Lung microvascular endothelial cell (primary cell): ENCODE data around the gene LRRC61. TPM values are rescaled to one million over a fixed set of nuclear protein-coding genes. Genes with fewer than 3 reads are reported as not detected.

Experiments used
- DNase-seq, 2 donors: peaks; one replicate each; pipeline versions ENCODE4 v3.0.0 to v3.0.0-alpha.2; 2010; ENCODE audit warnings: low read depth in 2 of 2
- total RNA-seq: library from RNA; depleted of rRNA; stranded (reverse); fragments of >200 nt; gene quantifications from 2 replicates; pipeline ENCODE4 v1.2.1, GENCODE V29; 2014

LRRC61 gene
- total RNA-seq, 1 donor from 2014 or later = 5.8 TPM

DNA sequence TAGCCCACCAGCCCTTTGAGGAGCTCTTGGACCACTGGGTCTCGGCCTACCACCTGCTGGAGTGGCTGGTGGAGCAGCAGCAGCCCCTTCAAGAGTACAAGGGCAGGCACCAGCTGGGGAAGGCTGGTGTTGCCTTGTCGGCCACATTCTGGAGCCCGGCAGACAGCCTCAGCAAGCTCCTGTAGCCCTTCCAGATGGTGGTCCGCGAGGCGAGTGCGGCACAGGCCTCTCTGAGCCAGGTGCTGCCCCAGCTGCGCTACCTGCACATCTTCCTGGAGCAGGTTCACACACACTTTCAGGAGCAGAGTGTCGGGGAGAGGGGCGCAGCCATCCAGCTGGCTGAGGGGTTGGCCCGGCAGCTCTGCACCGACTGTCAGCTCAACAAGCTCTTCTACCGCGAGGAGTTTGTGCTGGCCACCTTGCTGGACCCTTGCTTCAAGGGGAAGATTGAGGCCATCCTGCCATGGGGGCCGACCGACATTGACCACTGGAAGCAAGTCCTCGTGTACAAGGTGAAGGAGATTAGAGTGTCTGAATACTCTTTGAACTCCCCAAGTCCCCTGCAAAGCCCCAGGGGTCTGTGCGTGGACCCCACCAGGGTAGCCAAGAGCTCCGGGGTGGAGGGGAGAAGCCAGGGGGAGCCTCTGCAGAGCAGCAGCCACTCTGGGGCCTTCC, 7.2 kb downstream of the LRRC61 start:
- no peak for DNase-seq

DNA sequence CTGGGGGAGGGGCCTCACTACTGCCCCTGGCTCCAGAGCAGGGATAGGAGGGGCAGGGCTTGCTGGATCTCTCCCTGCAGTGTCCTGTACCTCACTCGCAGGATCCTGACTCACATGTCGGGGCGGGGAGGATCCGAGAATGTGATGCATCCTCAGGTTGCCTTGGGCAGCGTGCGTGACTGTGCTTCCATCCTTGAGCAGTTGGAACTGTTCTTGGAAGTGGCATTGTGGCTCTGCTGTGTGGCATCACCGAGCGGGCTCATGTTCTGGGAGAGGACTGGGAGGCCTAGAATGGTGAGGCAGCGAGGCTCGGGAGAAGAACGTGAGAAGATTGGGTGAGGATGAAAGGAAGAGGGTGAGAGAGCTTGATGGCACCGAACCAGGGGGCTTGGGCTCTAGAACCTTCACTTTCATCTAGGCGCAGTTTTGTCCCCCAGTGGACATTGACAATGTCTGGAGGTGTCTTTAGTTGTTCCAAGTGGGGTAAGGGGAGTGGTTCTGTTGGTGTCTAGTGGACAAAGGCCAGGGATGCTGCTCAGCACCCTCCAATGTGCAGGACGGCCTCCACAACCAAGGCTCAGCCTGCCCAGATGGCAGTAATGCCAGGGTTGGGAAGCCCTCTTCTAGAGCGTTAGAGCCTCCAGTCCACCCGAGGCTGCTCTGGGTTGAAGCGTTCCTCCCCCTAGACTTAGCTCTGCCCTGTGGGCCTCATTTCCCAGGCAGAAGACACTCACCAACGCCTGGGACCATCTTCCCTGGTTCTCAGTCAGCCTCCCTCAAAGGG, 9.9 kb downstream of the LRRC61 start:
- DNase-seq = no peak

DNA sequence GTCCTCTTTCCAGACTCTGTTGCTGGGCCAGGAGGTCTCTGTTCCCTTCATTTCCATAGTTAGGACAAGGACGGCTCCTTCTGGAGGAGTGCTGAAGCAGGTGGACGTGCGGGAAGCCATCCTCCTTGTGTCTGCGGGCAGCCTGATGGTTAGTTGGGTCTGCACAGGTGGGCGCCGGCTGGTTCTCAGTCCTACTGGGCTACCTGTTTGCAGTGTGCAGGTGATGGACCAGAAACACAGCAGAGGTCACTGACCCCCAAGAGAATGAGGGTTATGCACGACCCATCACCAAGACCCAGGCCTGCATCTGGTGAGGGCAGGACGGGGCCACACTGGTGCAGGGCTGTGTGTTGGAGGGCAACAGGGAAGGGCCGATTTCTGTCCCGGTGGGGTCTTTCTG, 10.5 kb downstream of the LRRC61 start:
- DNase-seq = no peak

DNA sequence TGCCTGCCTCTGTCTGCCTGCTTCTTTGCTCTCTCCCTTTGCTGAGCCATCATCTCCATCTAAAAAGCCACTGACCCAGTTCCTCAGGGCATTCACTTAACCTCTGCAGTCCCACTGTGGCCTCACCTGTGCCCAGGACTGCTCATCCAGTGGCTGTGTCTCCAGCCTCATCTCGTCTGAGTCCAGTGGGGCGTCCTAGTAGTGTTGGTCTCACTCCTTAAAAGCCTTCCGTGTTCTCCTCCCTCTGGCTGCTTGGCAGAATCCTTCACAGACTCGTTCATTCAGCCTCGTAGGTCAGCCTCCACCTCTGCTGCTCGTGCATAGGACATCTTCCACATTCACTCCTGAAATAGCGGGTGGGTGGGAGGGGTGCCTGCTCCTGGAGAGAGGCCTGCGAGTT, 11.0 kb downstream of the LRRC61 start:
- no peak for DNase-seq

DNA sequence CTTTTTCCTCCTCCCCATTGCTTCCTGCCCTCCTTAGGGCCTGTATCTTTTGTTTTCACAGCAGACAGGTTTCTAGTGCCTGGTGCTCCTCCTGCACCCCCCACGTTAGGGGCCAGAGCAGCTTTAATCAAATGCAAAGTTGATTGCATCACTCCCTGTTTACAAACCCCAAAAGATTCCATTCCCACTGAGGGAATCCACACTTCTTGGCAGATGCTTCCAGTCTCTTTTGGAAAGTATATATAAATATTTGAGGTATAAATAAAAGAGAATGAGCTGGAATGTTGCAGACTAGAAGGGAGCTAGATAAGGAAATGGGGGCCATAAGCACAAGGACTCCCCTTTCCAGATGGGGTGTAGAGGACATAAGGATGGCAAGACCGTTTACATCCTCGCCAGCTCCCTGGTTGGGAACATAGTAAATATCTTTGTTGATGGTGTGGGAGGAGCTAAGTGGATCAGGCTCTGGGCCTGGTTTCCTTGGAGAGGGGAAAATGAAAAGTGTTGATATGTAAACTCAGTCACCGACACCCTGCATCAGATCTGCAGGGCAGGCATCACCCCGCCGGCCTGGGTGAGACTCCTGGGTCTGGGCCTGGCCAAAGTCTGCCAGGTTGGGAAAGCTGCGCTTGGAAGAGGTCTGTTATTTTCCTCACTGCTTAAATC, 12.1 kb downstream of the LRRC61 start:
- DNase-seq = no peak

DNA sequence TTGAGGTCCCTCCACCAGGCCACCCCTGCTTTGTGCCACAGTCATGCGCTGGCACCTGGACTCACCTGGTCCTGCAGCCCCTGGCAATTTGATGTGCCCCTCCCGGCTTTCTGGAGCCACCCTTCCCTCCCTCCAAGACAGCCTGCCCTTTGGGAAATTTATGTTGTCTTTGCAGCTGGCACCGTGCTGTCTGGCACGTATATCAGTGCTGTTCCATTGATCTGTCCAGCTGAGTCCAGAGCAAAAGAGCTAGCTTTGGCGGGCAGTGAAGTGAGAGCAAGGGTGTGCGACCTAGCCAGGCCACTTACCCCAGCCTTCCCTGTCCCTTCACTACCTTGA, 12.6 kb downstream of the LRRC61 start:
- no peak for DNase-seq

DNA sequence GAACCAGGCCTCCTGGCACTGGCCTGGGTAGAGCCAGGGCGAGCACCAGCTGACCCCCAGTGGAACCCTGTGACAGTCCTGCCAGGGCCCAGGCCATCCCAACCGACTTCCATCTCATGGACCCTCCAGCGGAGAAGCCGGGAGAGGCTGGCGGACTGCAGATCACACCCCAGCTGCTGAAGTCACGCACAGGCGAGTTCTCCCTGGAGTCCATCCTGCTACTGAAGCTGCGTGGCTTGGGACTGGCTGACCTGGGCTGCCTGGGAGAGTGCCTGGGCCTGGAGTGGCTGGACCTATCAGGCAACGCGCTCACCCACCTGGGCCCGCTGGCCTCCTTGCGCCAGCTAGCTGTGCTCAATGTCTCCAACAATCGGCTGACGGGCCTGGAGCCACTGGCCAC, 13.6 kb downstream of the LRRC61 start:
- no peak for DNase-seq

DNA sequence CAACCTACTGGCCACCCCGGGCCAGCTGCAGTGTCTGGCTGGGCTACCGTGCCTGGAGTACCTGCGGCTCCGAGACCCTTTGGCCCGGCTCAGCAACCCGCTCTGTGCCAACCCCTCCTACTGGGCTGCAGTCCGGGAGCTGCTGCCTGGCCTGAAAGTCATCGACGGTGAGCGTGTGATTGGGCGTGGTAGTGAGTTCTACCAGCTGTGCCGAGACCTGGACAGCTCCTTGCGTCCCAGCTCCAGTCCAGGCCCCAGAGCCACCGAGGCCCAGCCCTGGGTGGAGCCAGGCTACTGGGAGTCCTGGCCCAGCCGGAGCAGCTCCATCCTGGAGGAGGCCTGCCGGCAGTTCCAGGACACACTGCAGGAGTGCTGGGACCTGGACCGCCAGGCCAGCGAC, 14.0 kb downstream of the LRRC61 start:
- no peak for DNase-seq

DNA sequence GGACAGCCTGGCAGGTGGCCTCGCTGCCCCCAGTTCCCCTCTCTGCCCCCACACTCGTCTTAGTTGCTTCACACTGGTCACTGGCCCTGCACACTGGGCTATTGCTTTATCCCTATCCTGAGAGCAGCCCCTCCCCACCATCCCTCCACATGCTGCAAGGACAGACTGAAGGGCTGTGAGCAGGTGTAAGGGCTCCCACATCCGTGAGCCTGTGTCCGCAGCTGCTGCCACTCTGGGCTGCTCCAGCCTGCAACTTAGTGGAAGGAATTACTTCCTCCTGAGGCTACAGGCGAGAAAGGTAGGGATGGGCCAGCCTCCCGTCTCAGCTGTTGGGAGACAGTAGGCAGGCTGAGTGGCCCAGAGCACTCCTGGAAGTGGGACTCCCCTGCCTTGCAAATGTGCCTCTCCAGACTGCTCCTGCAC, 14.5 kb downstream of the LRRC61 start:
- no peak for DNase-seq

DNA sequence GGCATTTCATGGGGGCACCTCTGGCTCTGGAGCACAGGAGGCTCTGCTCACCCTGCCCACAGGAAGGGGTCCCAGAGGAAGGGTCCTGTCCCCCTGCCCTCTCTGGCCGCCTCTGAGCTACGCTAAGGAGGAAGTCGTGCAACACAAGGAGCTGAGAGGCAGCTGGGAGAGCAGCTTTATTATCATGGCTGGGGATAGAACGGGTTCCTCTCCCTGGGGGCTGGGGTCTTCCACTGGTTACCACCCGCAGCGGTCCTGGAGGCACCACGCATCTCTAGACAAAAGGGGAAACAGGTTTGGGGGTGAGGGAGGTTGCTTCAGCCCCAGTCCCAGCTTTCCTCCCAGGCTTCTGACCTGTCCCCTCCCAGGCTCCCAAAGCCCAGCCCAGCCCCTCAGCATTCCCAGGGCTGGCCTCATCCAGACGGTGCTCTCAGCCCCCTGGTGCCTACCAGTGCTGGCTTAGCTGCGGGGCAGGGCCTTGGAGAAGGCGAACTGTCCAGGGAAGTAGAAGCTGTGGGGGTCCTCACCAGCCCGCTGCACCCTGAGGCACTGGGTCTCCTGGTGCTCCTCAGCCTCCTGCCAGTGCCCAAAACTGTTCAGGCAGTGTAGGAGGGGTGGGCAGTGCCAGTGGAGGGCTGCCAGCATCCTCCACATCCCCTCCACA, 15.1 kb downstream of the LRRC61 start:
- no peak for DNase-seq

DNA sequence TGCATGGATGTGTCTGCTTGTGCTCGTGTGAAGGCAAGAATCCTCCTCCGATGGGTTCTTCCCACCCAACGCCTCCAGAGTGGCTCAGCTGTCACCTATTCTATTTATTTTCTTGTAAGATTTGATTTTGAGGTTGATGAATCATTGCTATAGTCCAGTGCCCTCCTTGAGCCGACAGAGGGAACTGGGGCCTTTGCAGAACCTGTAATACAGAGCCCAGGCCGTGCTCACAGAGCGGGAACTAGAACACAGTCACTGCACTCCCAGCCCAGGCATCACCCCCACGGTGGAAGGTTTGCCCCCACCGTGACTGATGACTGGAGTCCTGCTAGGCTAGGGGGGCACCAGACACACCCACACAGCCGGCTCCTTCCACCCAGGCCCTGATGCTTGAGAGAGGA, 16.3 kb downstream of the LRRC61 start:
- DNase-seq = no peak

DNA sequence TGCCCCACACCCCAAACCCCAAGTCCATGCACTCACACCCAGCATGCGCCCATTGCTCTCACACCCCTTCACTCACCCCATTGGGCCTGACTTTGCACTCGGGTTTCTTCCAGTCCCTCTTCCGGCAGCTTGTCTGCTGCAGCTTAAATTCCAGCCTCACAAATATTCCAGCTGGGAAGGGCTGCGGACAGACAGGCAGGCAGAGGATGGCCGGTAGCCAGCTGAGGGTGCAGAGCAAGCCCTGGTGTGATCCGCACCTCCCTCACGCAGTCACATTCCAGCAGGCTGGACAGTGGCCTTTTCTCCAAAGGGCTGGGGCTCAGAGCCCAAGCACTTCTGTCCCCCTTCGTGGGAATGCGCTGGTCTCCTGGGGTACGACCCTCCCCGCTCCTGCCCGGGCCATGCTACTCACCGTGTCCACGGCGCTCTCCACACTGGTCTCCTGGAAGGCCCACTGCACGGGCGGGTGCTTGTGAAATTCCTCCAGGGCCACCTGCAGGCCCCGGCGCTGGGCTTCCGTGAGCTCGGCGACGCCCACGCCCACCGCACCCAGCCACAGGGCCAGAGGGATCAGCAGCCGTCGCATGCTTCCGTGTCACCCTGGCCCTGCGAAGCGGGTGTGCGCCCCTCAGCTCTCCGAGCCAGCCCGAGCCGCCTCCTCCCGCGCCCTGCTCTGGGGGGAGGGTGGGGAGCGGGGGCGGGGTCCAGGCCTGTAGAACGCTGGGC, 17.0 kb downstream of the LRRC61 start:
- no peak for DNase-seq

DNA sequence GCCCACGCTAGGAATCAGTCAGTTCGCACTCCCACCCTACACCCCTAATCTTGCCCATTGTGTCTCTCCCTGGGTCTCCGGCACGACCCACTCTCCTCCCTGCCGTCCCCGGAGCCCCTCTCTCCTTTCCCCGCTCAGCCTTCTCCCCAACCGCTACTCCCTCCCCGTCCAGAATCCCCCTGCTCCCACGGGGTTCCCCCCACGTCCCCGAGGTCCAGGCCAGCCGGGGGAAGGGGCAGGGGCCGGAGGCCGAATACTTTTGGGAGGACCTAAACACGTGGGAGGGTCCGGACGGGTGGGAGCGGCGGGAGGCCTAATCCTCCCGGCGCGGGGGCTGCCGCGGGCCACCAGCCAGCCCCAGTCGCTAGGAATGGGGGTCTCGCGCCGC, 17.7 kb downstream of the LRRC61 start:
- no peak for DNase-seq

DNA sequence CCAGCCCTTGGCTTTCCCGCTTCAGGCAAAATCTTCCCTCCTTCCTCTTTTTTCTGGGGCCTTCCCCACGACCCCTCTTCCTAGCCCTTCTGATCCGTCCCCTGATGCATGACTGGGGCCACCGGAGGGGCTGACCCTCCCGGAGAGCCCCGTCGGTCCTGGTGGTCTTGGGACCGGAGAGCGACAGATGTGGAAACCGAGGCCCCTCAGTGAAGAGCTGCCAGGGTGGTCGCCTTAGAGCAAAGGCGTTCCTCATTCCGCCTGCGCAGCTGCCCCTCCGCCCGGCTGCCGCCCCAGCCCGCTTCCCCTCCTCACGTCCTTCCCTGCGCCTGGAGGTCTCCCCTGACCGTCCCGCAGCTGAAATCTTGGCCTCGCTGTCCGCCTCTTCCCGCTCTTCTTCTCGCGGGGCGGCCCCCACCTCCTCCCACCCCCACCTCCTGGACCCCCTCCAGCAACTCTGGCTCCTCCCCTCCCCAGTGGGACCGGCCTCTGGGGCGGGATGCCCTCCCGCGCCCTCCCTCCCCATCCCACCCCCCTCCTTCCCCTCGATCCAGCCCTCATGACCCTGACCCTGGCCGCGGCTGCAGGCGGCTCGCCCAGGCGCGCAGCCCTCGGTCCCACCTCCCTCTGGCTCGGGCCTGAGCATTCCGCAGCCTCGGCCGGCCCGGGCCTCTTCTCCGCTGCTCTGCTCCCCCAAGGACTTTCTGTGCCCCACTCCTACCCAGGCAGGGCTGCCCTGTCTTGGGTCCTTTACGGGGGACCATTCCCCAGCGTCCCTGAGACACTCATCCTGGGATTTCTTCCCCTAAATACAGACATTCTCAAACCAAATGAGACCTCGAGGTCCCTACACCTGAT, 18.3 kb downstream of the LRRC61 start, which contains the start of gene RARRES2:
Gene RARRES2 (minus strand): TSS at position 367 of the 858 bp plus-strand sequence. CDS start 1,020 bp downstream, outside the sequence.
- DNase-seq = no peak

DNA sequence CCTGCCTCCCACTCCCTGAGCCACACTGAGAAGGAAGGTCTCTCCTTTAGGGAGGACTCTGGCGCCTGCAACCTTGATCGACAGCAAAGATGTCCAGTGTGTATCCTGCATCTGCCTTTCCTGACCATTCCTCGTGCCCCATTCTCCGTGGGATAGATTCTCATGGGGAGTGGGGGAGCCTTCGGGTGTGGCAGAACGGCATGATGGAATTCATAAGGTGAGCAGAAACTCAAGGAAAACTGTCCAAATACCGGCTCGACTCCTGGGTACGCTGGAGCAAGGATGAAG, 18.9 kb downstream of the LRRC61 start:
- no peak for DNase-seq

DNA sequence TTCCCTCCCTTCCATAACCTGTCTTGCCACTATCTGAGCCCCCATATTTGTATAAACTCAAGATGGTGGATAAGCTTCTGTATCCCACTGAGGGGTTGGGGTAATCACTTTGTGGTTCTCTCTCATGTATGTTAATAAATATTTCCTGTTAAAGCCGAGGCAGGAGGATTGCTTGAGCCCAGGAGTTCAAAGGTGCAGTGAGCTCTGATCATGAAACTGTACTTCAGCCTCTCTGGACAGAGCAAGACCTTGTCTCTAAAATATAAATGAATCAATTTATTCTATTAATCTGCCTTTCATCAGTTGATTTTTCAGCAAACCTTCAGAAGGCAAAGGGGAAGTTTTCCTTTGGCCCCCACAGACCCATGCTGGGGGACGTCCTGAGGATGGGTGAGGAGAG, 20.1 kb downstream of the LRRC61 start:
- DNase-seq = no peak

DNA sequence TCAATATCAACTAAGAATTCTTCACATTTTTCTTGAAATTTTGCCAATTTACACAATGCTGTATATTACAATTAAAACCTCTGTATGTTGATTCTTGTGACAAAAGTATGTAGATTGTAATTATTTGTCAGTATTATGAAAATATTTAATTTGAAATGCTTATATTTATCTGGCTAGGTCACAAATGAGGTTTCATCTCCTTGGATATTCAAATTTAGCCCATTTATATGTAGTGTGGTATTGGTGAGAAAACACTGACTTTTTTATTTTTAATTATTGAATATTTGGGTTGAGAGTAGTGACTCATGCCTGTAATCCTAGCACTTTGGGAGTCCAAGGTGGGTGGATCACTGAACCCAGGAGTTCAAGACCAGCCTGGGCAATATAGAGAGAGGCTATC, 21.1 kb downstream of the LRRC61 start:
- DNase-seq = no peak

DNA sequence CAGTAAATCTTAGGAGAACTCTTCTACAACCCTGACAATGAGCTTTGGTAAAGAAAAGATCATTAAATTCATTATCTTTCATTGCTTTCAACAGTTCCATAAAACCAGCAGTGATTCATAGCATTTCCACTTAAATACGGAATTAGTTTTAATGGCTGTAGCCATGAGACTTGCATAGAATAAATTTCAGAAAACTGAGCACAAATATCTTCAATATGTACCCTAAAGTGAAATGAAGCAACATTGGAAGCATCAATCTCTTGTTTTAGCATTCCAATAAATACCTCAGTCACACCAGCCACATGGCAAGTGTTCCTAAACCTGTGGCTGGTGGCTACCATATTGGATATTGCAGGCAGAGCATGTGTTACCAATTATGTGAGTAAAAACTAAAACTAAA, 21.9 kb downstream of the LRRC61 start:
- no peak for DNase-seq

DNA sequence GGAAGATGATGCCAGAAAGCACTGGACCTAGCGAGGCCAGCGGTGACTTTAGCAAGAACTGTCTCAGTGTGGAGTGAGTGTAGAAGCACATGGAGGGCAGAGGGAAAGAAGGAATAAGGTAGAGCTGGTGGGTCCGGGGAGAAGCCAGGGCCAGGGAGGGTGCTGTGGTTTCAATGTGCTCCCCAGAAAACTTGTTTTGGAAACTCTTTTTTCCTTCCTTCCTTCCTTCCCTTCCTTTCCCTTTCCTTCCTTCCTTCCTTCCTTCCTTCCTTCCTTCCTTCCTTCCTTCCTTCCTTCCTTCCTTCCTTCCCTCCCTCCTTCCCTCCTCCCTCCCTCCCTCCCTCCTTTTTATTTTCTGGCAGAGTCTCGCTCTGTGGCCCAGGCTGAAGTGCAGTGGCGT, 23.8 kb downstream of the LRRC61 start:
- DNase-seq = no peak

DNA sequence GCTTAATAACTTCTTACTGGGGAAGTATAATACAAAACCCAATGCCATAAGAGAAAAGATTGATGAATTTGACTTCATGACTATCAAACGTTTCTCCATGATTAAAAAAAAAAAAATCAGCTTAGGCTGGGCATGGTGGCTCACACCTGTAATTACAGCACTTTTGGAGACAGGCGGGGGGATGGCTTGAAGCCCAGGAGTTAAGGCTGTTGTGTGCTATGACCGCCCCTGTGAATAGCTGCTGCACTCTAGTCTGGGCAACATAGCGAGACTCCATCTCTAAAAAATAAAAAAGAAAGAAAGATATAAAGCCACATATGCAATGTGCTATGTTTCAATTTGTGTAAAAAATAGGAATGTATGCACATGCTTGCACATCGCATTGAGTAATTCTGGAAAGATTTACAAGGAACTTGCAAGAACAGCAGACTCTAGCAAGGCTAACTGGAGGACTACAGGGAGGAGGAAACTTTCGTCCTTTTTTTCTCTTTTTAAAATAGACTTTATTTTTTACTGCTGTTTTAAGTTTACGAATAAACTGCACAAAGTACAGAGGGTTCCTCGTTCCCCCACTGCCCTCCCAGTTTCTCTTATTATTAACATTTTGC, 28.5 kb downstream of the LRRC61 start:
- DNase-seq = no peak
